Trophoblast cell (in vitro differentiated cells and primary cell): Measurements from ENCODE around the gene QSOX1.

Experiments used
- DNase-seq, 2 donors: peaks; one replicate each; pipeline ENCODE4 v3.0.0-alpha.2; 2016
- H2AFZ ChIP-seq: 2 replicates; pipeline ENCODE4 v1.6.1; 2013; ENCODE audit warnings: low read length, moderate library complexity, mild to moderate bottlenecking; ENCODE audit not compliant: insufficient read depth, poor library complexity
- H2AK5ac ChIP-seq: 2 replicates; pipeline ENCODE4 v1.6.1; 2013; ENCODE audit warnings: mild to moderate bottlenecking, low read length
- H2BK120ac ChIP-seq: 2 replicates; pipeline ENCODE4 v1.6.1; 2013; ENCODE audit warnings: low read length, mild to moderate bottlenecking, moderate library complexity; ENCODE audit not compliant: insufficient read depth, poor library complexity
- H2BK12ac ChIP-seq: 2 replicates; pipeline ENCODE4 v1.6.1; 2013; ENCODE audit warnings: mild to moderate bottlenecking, low read length, moderate library complexity
- H2BK5ac ChIP-seq: 2 replicates; pipeline ENCODE4 v1.6.1; 2013; ENCODE audit warnings: low read length, low read depth, moderate library complexity, mild to moderate bottlenecking; ENCODE audit not compliant: poor library complexity
- H3K14ac ChIP-seq: 2 replicates; pipeline ENCODE4 v1.6.1; 2013; ENCODE audit warnings: mild to moderate bottlenecking, low read length
- H3K18ac ChIP-seq: 2 replicates; pipeline ENCODE4 v1.6.1; 2013; ENCODE audit warnings: mild to moderate bottlenecking, low read length
- H3K23ac ChIP-seq: 2 replicates; pipeline ENCODE4 v1.6.1; 2013; ENCODE audit warnings: low read length
- H3K27ac ChIP-seq: 2 replicates; pipeline ENCODE4 v1.5.1; 2013; ENCODE audit warnings: low read depth, mild to moderate bottlenecking, inconsistent platforms, low read length, moderate library complexity
- H3K27me3 ChIP-seq: 2 replicates; pipeline ENCODE4 v1.6.1; 2013; ENCODE audit warnings: inconsistent platforms, mild to moderate bottlenecking, low read length, moderate library complexity; ENCODE audit not compliant: insufficient read depth
- H3K36me3 ChIP-seq, 2 experiments: 1 replicate in 1 of 2; 2 replicates in 1 of 2; pipeline ENCODE4 v1.6.1; 2013; ENCODE audit warnings: low read length in 2 of 2, mild to moderate bottlenecking in 2 of 2, moderate library complexity in 1 of 2; ENCODE audit not compliant: insufficient read depth in 2 of 2, control insufficient read depth in 1 of 2
- H3K4ac ChIP-seq: 2 replicates; pipeline ENCODE4 v1.6.1; 2013; ENCODE audit warnings: low read depth, mild to moderate bottlenecking, low read length, moderate library complexity
- H3K4me1 ChIP-seq, 2 experiments: 1 replicate in 1 of 2; 2 replicates in 1 of 2; pipeline ENCODE4 v1.6.1; 2013; ENCODE audit warnings: low read length in 2 of 2, mild to moderate bottlenecking in 2 of 2, moderate library complexity in 1 of 2; ENCODE audit not compliant: insufficient read depth in 2 of 2, control insufficient read depth in 1 of 2
- H3K4me2 ChIP-seq: 2 replicates; pipeline ENCODE4 v1.6.1; 2013; ENCODE audit warnings: inconsistent platforms, mild to moderate bottlenecking, low read length, moderate library complexity
- H3K4me3 ChIP-seq: 2 replicates; pipeline ENCODE4 v1.5.1; 2013; ENCODE audit warnings: mild to moderate bottlenecking, low read depth, low read length, inconsistent platforms
- H3K79me1 ChIP-seq: one replicate; pipeline ENCODE4 v1.6.1; 2013; ENCODE audit warnings: low read length
- H3K79me2 ChIP-seq: 2 replicates; pipeline ENCODE4 v1.6.1; 2013; ENCODE audit warnings: low read length, mild to moderate bottlenecking; ENCODE audit not compliant: control insufficient read depth, insufficient read depth, poor library complexity
- H3K9ac ChIP-seq: 2 replicates; pipeline ENCODE4 v1.6.1; 2013; ENCODE audit warnings: mild to moderate bottlenecking, low read length
- H3K9me3 ChIP-seq: 2 replicates; pipeline ENCODE4 v1.6.1; 2013; ENCODE audit warnings: low read depth, mild to moderate bottlenecking, control low read depth, inconsistent platforms, low read length; ENCODE audit not compliant: insufficient read depth
- H4K12ac ChIP-seq: 2 replicates; pipeline ENCODE4 v1.6.1; 2013; ENCODE audit warnings: low read depth, mild to moderate bottlenecking, low read length, moderate library complexity
- H4K8ac ChIP-seq: 2 replicates; pipeline ENCODE4 v1.6.1; 2013; ENCODE audit warnings: low read depth, mild to moderate bottlenecking, low read length, moderate library complexity
- H4K91ac ChIP-seq: one replicate; pipeline ENCODE4 v1.6.1; 2013; ENCODE audit warnings: low read depth, mild to moderate bottlenecking, low read length, moderate library complexity
- WGBS: extraction: QIAGEN DNeasy Blood & Tissue Kit; methylation state at CpG from one replicate; pipeline ENCODE4 v1.1.7; 2013; ENCODE audit warnings: missing lambda C conversion rate; ENCODE audit not compliant: insufficient read length, insufficient coverage; ENCODE audit errors: extremely low coverage; 5-methylcytosine and 5-hydroxymethylcytosine counted together

The QSOX1 gene

GRCh38 chr1:180166436-180166800 lies 11.7 kb downstream of the QSOX1 start:
- peaks cover 5 to 18% of the 10 kb centered on the region in 2 experiments for H3K4me1 ChIP-seq
- no peak overlapping the region for H2BK12ac ChIP-seq
- H3K18ac ChIP-seq, result no peak overlapping the region
- H3K27ac ChIP-seq, result no peak overlapping the region
- no peak overlapping the region for H3K4me2 ChIP-seq
- peaks cover 2% of the 10 kb centered on the region for H3K9me3 ChIP-seq
- H4K12ac ChIP-seq, result no peak overlapping the region
- H3K14ac ChIP-seq, result no peak overlapping the region
- H4K91ac ChIP-seq, result peak overlapping the region; percentile 11
- H4K8ac ChIP-seq, result no peak overlapping the region
- H3K23ac ChIP-seq, result no peak overlapping the region
- H3K36me3 ChIP-seq, result peaks cover 3 to 6% of the 10 kb centered on the region in 2 experiments
- H3K79me1 ChIP-seq, result no peaks in the 10 kb centered on the region
- WGBS, result no CpG with 5 or more reads among the region's 5 CpGs
- H3K4me3 ChIP-seq, result no peak overlapping the region
- no peak overlapping the region for H2AK5ac ChIP-seq
- H2BK120ac ChIP-seq, result no peak overlapping the region
- H2BK5ac ChIP-seq, result no peak overlapping the region
- no peaks in the 10 kb centered on the region for H3K27me3 ChIP-seq
- no peaks in the 10 kb centered on the region for H3K79me2 ChIP-seq
- H3K4ac ChIP-seq, result no peak overlapping the region
- no peak overlapping the region for H3K9ac ChIP-seq
- DNase-seq, result no peak
- no peak overlapping the region for H2AFZ ChIP-seq

- no peak overlapping the region for H2BK12ac ChIP-seq
- no peak overlapping the region for H2BK5ac ChIP-seq
- peaks cover 3 to 6% of the 10 kb centered on the region in 2 experiments for H3K36me3 ChIP-seq
- H3K18ac ChIP-seq, result no peak overlapping the region
- peaks cover 2% of the 10 kb centered on the region for H3K9me3 ChIP-seq
- H3K4me1 ChIP-seq, result peaks cover 5 to 18% of the 10 kb centered on the region in 2 experiments
- H4K8ac ChIP-seq, result no peak overlapping the region
- no peak overlapping the region for H2AK5ac ChIP-seq
- H3K14ac ChIP-seq, result no peak overlapping the region
- H3K4me2 ChIP-seq, result no peak overlapping the region
- no peak overlapping the region for H3K23ac ChIP-seq
- no peak overlapping the region for H2AFZ ChIP-seq
- H3K27ac ChIP-seq, result no peak overlapping the region
- H3K9ac ChIP-seq, result no peak overlapping the region
- H4K91ac ChIP-seq, result no peak overlapping the region
- no peaks in the 10 kb centered on the region for H3K79me1 ChIP-seq
- H3K4me3 ChIP-seq, result no peak overlapping the region
- H3K27me3 ChIP-seq, result no peaks in the 10 kb centered on the region
- peak; percentile 39 to 71 for DNase-seq
- H3K79me2 ChIP-seq, result no peaks in the 10 kb centered on the region
- no CpG with 5 or more reads among the region's 8 CpGs for WGBS
- H2BK120ac ChIP-seq, result no peak overlapping the region
- no peak overlapping the region for H3K4ac ChIP-seq
- H4K12ac ChIP-seq, result no peak overlapping the region
Measured at GRCh38 chr1:180167021-180167701, 12.5 kb downstream of the QSOX1 start.

- H4K8ac ChIP-seq, result peak overlapping the region; percentile 52
- H3K14ac ChIP-seq, result no peak overlapping the region
- H3K23ac ChIP-seq, result no peak overlapping the region
- H2BK120ac ChIP-seq, result no peak overlapping the region
- no peak overlapping the region for H2BK12ac ChIP-seq
- no peaks in the 10 kb centered on the region for H3K27me3 ChIP-seq
- no CpG with 5 or more reads among the region's 13 CpGs for WGBS
- H3K4ac ChIP-seq, result no peak overlapping the region
- no peak overlapping the region for H3K4me2 ChIP-seq
- H2AK5ac ChIP-seq, result no peak overlapping the region
- peak; percentile 95 for DNase-seq
- H4K12ac ChIP-seq, result no peak overlapping the region
- H4K91ac ChIP-seq, result no peak overlapping the region
- no peaks in the 10 kb centered on the region for H3K79me1 ChIP-seq
- H3K27ac ChIP-seq, result no peak overlapping the region
- H3K4me3 ChIP-seq, result no peak overlapping the region
- H2AFZ ChIP-seq, result no peak overlapping the region
- peaks cover 5 to 18% of the 10 kb centered on the region in 2 experiments for H3K4me1 ChIP-seq
- peaks cover 2% of the 10 kb centered on the region for H3K9me3 ChIP-seq
- H3K9ac ChIP-seq, result no peak overlapping the region
- H3K18ac ChIP-seq, result no peak overlapping the region
- H2BK5ac ChIP-seq, result no peak overlapping the region
- H3K36me3 ChIP-seq, result peaks cover 3 to 6% of the 10 kb centered on the region in 2 experiments
- no peaks in the 10 kb centered on the region for H3K79me2 ChIP-seq
Measured at GRCh38 chr1:180167721-180168467, 13.2 kb downstream of the QSOX1 start.

- peak; percentile 85 to 91 for DNase-seq
- H4K91ac ChIP-seq, result no peak overlapping the region
- no peak overlapping the region for H3K9ac ChIP-seq
- no peak overlapping the region for H2AK5ac ChIP-seq
- H3K4ac ChIP-seq, result no peak overlapping the region
- peaks cover 4 to 18% of the 10 kb centered on the region in 2 experiments for H3K4me1 ChIP-seq
- WGBS, result no CpG with 5 or more reads among the region's 12 CpGs
- no peaks in the 10 kb centered on the region for H3K79me1 ChIP-seq
- peaks cover 3 to 6% of the 10 kb centered on the region in 2 experiments for H3K36me3 ChIP-seq
- no peaks in the 10 kb centered on the region for H3K27me3 ChIP-seq
- no peak overlapping the region for H3K4me2 ChIP-seq
- no peak overlapping the region for H2BK5ac ChIP-seq
- H3K4me3 ChIP-seq, result no peak overlapping the region
- no peaks in the 10 kb centered on the region for H3K79me2 ChIP-seq
- H3K9me3 ChIP-seq, result peaks cover 2% of the 10 kb centered on the region
- H3K27ac ChIP-seq, result no peak overlapping the region
- no peak overlapping the region for H2BK120ac ChIP-seq
- H3K23ac ChIP-seq, result no peak overlapping the region
- no peak overlapping the region for H3K18ac ChIP-seq
- no peak overlapping the region for H3K14ac ChIP-seq
- no peak overlapping the region for H4K8ac ChIP-seq
- no peak overlapping the region for H2BK12ac ChIP-seq
- H4K12ac ChIP-seq, result no peak overlapping the region
- H2AFZ ChIP-seq, result no peak overlapping the region
Measured at GRCh38 chr1:180168786-180169639, 14.3 kb downstream of the QSOX1 start.
